CD14-positive monocyte (primary cell): ENCODE results near the gene AGER. TPM values are rescaled to one million over a fixed set of nuclear protein-coding genes. Genes with fewer than 3 reads are reported as not detected.
A peak's percentile ranks its signal among the peaks of the same experiment; 100 is the strongest.

ENCODE experiments used
- DNase-seq, 3 donors: peaks; one replicate each; pipeline ENCODE4 v3.0.0-alpha.2; 2011 to 2022
- H2AFZ ChIP-seq: 2 replicates; pipeline ENCODE4 v1.6.0; 2012; ENCODE audit warnings: mild to moderate bottlenecking, low read depth, low read length, inconsistent platforms; ENCODE audit not compliant: insufficient read depth, poor library complexity, severe bottlenecking
- H3K27ac ChIP-seq, 2 donors: 1 replicate in 1 of 2; 2 replicates in 1 of 2; pipeline ENCODE4 v1.5.1; 2012 to 2013; ENCODE audit warnings: low read length in 2 of 2, control low read depth in 1 of 2, inconsistent platforms in 1 of 2, low read depth in 1 of 2, mild to moderate bottlenecking in 1 of 2
- H3K27me3 ChIP-seq, 2 donors: one replicate each; pipeline versions ENCODE4 v1.6.0 to v1.6.1; 2011 to 2013; ENCODE audit warnings: low read length in 2 of 2; ENCODE audit not compliant: control insufficient read depth in 2 of 2, insufficient read depth in 2 of 2
- H3K36me3 ChIP-seq, 2 donors: replicated peaks in 1 of 2; 1 replicate in 1 of 2; 2 replicates in 1 of 2; pipeline versions ENCODE4 v1.5.1 to v1.6.1; 2012 to 2013; ENCODE audit warnings: low read length in 2 of 2, control low read depth in 1 of 2, inconsistent platforms in 1 of 2, mild to moderate bottlenecking in 1 of 2; ENCODE audit not compliant: insufficient read depth in 2 of 2, control insufficient read depth in 1 of 2
- H3K4me1 ChIP-seq, 2 donors: 1 replicate in 1 of 2; 2 replicates in 1 of 2; pipeline versions ENCODE4 v1.5.1 to v1.6.1; 2012 to 2013; ENCODE audit warnings: low read length in 2 of 2, control low read depth in 1 of 2, inconsistent platforms in 1 of 2, mild to moderate bottlenecking in 1 of 2, moderate library complexity in 1 of 2; ENCODE audit not compliant: insufficient read depth in 2 of 2, control insufficient read depth in 1 of 2
- H3K4me2 ChIP-seq: replicated peaks from 2 replicates; pipeline ENCODE3; 2012; ENCODE audit warnings: low read length, moderate library complexity, mild to moderate bottlenecking; ENCODE audit not compliant: poor library complexity, severe bottlenecking; ENCODE audit errors: extremely low read depth
- H3K4me3 ChIP-seq, 3 experiments: fragments of 200-600 bp in 1 of 3; sonication (generic) in 1 of 3; replicated peaks in 1 of 3; 1 replicate in 2 of 3; 2 replicates in 1 of 3; pipeline ENCODE4 v1.5.1; 2011 to 2013; ENCODE audit warnings: low read length in 3 of 3, mild to moderate bottlenecking in 3 of 3, control low read depth in 2 of 3, low read depth in 2 of 3, inconsistent platforms in 1 of 3, moderate library complexity in 1 of 3
- H3K79me2 ChIP-seq: 2 replicates; pipeline ENCODE4 v1.6.0; 2012; ENCODE audit warnings: mild to moderate bottlenecking, control low read depth, inconsistent platforms, low read length, moderate library complexity; ENCODE audit not compliant: insufficient read depth
- H3K9ac ChIP-seq: 2 replicates; pipeline ENCODE4 v1.6.0; 2017; ENCODE audit warnings: low read length, mild to moderate bottlenecking; ENCODE audit not compliant: insufficient read depth, poor library complexity, severe bottlenecking
- H3K9me3 ChIP-seq, 2 donors: replicated peaks in 1 of 2; 1 replicate in 1 of 2; 2 replicates in 1 of 2; pipeline versions ENCODE4 v1.5.1 to v1.6.1; 2012 to 2013; ENCODE audit warnings: low read length in 2 of 2, control low read depth in 1 of 2; ENCODE audit not compliant: control insufficient read depth in 1 of 2, insufficient read depth in 1 of 2
- H4K20me1 ChIP-seq: 2 replicates; pipeline ENCODE4 v1.6.0; 2012; ENCODE audit warnings: mild to moderate bottlenecking, low read length, control low read depth, moderate library complexity; ENCODE audit not compliant: insufficient read depth
- H3K27ac Mint-ChIP-seq, 7 donors: one replicate each; pipeline ENCODE4 v1.8.0; 2020; ENCODE audit warnings: mild to moderate bottlenecking in 7 of 7, mixed read lengths in 7 of 7, moderate library complexity in 6 of 7, inconsistent platforms in 2 of 7
- H3K27me3 Mint-ChIP-seq, 3 donors: one replicate each; pipeline ENCODE4 v1.8.0; 2021 to 2022; ENCODE audit warnings: low read depth in 3 of 3, mild to moderate bottlenecking in 3 of 3, mixed read lengths in 3 of 3, moderate library complexity in 3 of 3, inconsistent platforms in 1 of 3
- H3K36me3 Mint-ChIP-seq, 2 donors: one replicate each; pipeline ENCODE4 v1.8.0; 2020; ENCODE audit warnings: mixed read lengths in 2 of 2, inconsistent platforms in 1 of 2, mild to moderate bottlenecking in 1 of 2
- H3K4me1 Mint-ChIP-seq: one replicate; pipeline ENCODE4 v1.8.0; 2020; ENCODE audit warnings: mild to moderate bottlenecking, mixed read lengths
- H3K4me3 Mint-ChIP-seq, 2 donors: one replicate each; pipeline ENCODE4 v1.8.0; 2020; ENCODE audit warnings: mild to moderate bottlenecking in 2 of 2, mixed read lengths in 2 of 2, moderate library complexity in 1 of 2
- H3K9me3 Mint-ChIP-seq, 7 donors: one replicate each; pipeline ENCODE4 v1.8.0; 2020 to 2022; ENCODE audit warnings: mixed read lengths in 7 of 7, mild to moderate bottlenecking in 6 of 7, moderate library complexity in 6 of 7, inconsistent platforms in 2 of 7
- CTCF ChIP-seq: fragments of 200-600 bp; IDR thresholded peaks from one replicate; pipeline ENCODE4 v1.8.0; 2022; ENCODE audit warnings: antibody characterized with exemption, mild to moderate bottlenecking
- WGBS: methylation state at CpG from one replicate; pipeline ENCODE4 v1.1.5; 2013; ENCODE audit warnings: missing lambda C conversion rate; ENCODE audit not compliant: insufficient coverage; 5-methylcytosine and 5-hydroxymethylcytosine counted together
- intact Hi-C, 2 donors: fragments of 100-400 bp; cut with micrococcal nuclease; formaldehyde crosslinking; loops; one replicate each; pipeline versions ENCODE4 v1.15.0 to v1.15.1; 2023
- polyA plus RNA-seq, 3 donors: library from polyadenylated mRNA; depleted of rRNA in 1 of 3; unstranded in 2 of 3; stranded (reverse) in 1 of 3; fragments of 300-500 nt in 2 of 3; fragments of >200 nt in 1 of 3; fragmentation: Illumina TruSeq in 2 of 3; gene quantifications; 1 replicate in 2 of 3; 2 replicates in 1 of 3; pipeline ENCODE4 v1.2.3, GENCODE V29; 2012 to 2021

Gene AGER
- polyA plus RNA-seq, 3 donors = 0.60 to 55.0 TPM; not detected in 1

GRCh38 chr6:32147401-32148132, 36.5 kb downstream of the AGER start:
- Histone ChIP-seq H3K27me3 (peaks cover 34 to 58% of the 10 kb centered on the region in 2 donors), H3K9ac (no peak overlapping the region), H3K79me2 (no peaks in the 10 kb centered on the region), H3K27ac (no peak overlapping the region), H3K36me3 (no peaks in the 10 kb centered on the region), H3K9me3 (peaks cover 0 to 11% of the 10 kb centered on the region in 2 donors), H3K4me1 (peaks cover 14 to 16% of the 10 kb centered on the region in 2 donors), H3K4me3 (peak overlapping the region in 1 of 3 experiments; percentile 75), H3K4me2 (peak overlapping the region; percentile 87), H2AFZ (peak overlapping the region; percentile 76), H4K20me1 (no peaks in the 10 kb centered on the region)
- Mint-ChIP-seq H3K36me3 (peaks cover 0 to 13% of the 10 kb centered on the region in 2 donors), H3K27ac (peak overlapping the region in 2 of 7 donors; percentile 33 to 42), H3K4me3 (peak overlapping the region; percentile 87 to 95), H3K4me1 (peaks cover 18% of the 10 kb centered on the region), H3K27me3 (peaks cover 51 to 63% (median 56%) of the 10 kb centered on the region in 3 donors), H3K9me3 (peaks cover 0 to 27% (median 11%) of the 10 kb centered on the region in 7 donors)
- 100% methylated on average over 3 of the region's 4 CpGs for WGBS
- intact Hi-C loops = loop anchor here in 1 of 2 donors (1.0 kb wide), 1 partner anchor 29 kb away; the partner anchor contains the start of gene AGPAT1
- TF ChIP-seq CTCF = peak; percentile 34
- DNase-seq = peak; percentile 21 to 42 (median 23)

GRCh38 chr6:32146687-32147086, 37.4 kb downstream of the AGER start:
- WGBS = 64% methylated on average over 4 of the region's 4 CpGs
- Histone ChIP-seq H3K4me1 (peaks cover 14 to 16% of the 10 kb centered on the region in 2 donors), H3K9ac (no peak overlapping the region), H3K9me3 (peaks cover 0 to 11% of the 10 kb centered on the region in 2 donors), H3K36me3 (no peaks in the 10 kb centered on the region), H3K27me3 (peaks cover 27 to 50% of the 10 kb centered on the region in 2 donors), H2AFZ (no peak overlapping the region), H3K79me2 (no peaks in the 10 kb centered on the region), H3K4me2 (no peak overlapping the region), H3K27ac (no peak overlapping the region), H3K4me3 (no peak overlapping the region), H4K20me1 (no peaks in the 10 kb centered on the region)
- intact Hi-C loops = no loop called here
- DNase-seq = no peak
- peaks cover 0 to 13% of the 10 kb centered on the region in 2 donors for H3K36me3 Mint-ChIP-seq
- H3K27ac Mint-ChIP-seq = no peak overlapping the region
- peaks cover 0 to 22% (median 11%) of the 10 kb centered on the region in 7 donors for H3K9me3 Mint-ChIP-seq
- TF ChIP-seq CTCF = no peak
- H3K27me3 Mint-ChIP-seq = peaks cover 44 to 54% (median 48%) of the 10 kb centered on the region in 3 donors
- peaks cover 23% of the 10 kb centered on the region for H3K4me1 Mint-ChIP-seq
- H3K4me3 Mint-ChIP-seq = no peak overlapping the region
